HFFc6 (cell line): ENCODE results near the gene RAD1. TPM values are rescaled to one million over a fixed set of nuclear protein-coding genes. Genes with fewer than 3 reads are reported as not detected.
A peak's percentile ranks its signal among the peaks of the same experiment; 100 is the strongest.

Source experiments
- DNase-seq: peaks from one replicate; pipeline ENCODE4 v3.0.0-alpha.2; 2018
- H3K27ac Mint-ChIP-seq: 2 replicates; pipeline ENCODE4 v1.8.0; 2020; ENCODE audit warnings: mild to moderate bottlenecking, mixed read lengths
- H3K27me3 Mint-ChIP-seq: 2 replicates; pipeline ENCODE4 v1.8.0; 2021; ENCODE audit warnings: mild to moderate bottlenecking, moderate library complexity, mixed read lengths; ENCODE audit not compliant: insufficient read depth
- H3K36me3 Mint-ChIP-seq: 2 replicates; pipeline ENCODE4 v1.8.0; 2021; ENCODE audit warnings: low read depth, mixed read lengths
- H3K4me1 Mint-ChIP-seq: 2 replicates; pipeline ENCODE4 v1.8.0; 2020; ENCODE audit warnings: low read depth, mixed read lengths
- H3K4me3 Mint-ChIP-seq: 2 replicates; pipeline ENCODE4 v1.8.0; 2020; ENCODE audit warnings: mild to moderate bottlenecking, moderate library complexity, mixed read lengths
- H3K9me3 Mint-ChIP-seq: 2 replicates; pipeline ENCODE4 v1.8.0; 2020; ENCODE audit warnings: mild to moderate bottlenecking, mixed read lengths
- CTCF ChIP-seq: fragments of 200-600 bp; sonication (generic); IDR thresholded peaks from 2 replicates; pipeline ENCODE4 v1.5.0; 2021; ENCODE audit warnings: antibody characterized with exemption, mild to moderate bottlenecking
- total RNA-seq, 6 experiments: library from RNA; stranded (reverse); fragmentation: NEBNext Ultra II Directional; extraction: Animal tissue kit (Norgen Biotek cat#: 25700); gene quantifications; 2 replicates in 1 of 6; 3 replicates in 5 of 6; pipeline ENCODE4 v1.2.3, GENCODE V29; 2021

Gene RAD1
- total RNA-seq, 6 experiments from 2014 or later, result 32.7 to 39.3 (median 35.0) TPM

DNA sequence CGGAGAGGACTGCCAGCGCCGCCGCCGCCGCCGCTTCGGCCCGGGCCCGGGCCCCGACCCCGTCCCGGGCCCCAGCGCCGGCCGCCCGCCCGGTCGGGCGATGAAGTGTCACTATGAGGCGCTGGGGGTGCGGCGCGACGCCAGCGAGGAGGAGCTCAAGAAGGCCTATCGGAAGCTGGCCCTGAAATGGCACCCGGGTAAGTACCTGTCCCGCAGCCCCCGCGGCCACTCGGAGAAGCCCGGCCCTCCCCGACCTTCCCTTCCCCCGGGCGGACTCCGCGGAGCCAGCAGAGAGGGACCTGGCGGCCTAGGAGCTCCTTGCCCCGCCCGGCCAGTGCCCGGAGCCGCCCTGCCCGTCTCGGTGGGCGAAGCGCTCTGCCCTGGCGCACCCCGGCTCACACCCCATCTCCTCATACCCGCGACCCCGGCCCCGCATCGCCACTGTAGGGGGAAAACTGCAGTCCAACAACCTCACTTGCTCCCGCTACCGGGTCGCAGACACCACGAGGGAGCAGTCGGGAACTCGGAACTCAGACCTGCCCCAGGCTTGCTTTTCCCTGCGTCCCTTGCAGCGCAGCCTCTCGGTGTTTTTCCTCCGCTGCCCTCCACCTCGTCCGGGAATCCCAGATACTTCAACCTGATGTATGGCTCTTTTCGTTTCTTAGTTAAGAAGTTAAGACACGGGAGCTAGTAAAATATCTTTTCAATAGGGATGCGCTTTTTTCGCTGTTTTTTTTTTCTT lies 14.6 kb upstream of the RAD1 start:
- Mint-ChIP-seq H3K9me3 (no peaks in the 10 kb centered on the region), H3K4me3 (peak overlapping the region; percentile 86), H3K4me1 (peaks cover 29% of the 10 kb centered on the region), H3K27me3 (no peaks in the 10 kb centered on the region; the same call in none of the 2 replicates), H3K36me3 (peaks cover 28% of the 10 kb centered on the region), H3K27ac (peak overlapping the region; percentile 74)
- no peak for TF ChIP-seq CTCF
- peak; percentile 76 for DNase-seq

GRCh38 chr5:34929134-34929719 lies 13.9 kb upstream of the RAD1 start, which contains the start of gene DNAJC21:
TSS of gene DNAJC21 (plus strand) at chr5:34929559. CDS start at chr5:34929820, 261 bp downstream.
- peak; percentile 96 for DNase-seq
- Mint-ChIP-seq H3K4me3 (peak within 1 kb of the TSS; percentile 88), H3K27me3 (no peaks in the 10 kb centered on the region; the same call in none of the 2 replicates), H3K4me1 (peaks cover 34% of the 10 kb centered on the region), H3K36me3 (peaks cover 34% of the 10 kb centered on the region), H3K27ac (peak within 1 kb of the TSS; percentile 74), H3K9me3 (no peaks in the 10 kb centered on the region)
- TF ChIP-seq CTCF, result no peak

DNA sequence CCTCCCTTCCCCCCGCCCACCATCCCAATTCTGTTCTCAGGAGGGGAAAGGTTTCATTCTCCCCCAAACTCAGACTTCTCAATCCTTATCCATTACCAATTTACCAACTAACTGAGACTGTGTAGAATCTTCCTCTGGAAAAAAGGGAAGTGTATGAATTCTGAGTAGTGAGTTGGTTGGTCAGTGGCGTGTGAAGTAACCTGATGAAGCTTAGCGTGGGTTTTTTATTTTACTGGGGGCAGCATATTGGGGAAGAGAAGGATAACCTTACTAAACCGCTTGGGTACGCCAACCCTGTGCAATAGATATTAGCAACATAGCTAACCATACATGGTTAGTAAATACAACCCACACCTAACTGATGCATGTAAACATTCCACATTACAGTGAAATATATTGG lies 13.0 kb upstream of the RAD1 start:
- H3K36me3 Mint-ChIP-seq, result peaks cover 32% of the 10 kb centered on the region
- TF ChIP-seq CTCF, result no peak
- DNase-seq, result no peak
- no peaks in the 10 kb centered on the region for H3K9me3 Mint-ChIP-seq
- no peak overlapping the region for H3K4me3 Mint-ChIP-seq
- no peaks in the 10 kb centered on the region; the same call in 1 of the 2 replicates for H3K27me3 Mint-ChIP-seq
- peaks cover 39% of the 10 kb centered on the region for H3K4me1 Mint-ChIP-seq
- H3K27ac Mint-ChIP-seq, result no peak overlapping the region

DNA sequence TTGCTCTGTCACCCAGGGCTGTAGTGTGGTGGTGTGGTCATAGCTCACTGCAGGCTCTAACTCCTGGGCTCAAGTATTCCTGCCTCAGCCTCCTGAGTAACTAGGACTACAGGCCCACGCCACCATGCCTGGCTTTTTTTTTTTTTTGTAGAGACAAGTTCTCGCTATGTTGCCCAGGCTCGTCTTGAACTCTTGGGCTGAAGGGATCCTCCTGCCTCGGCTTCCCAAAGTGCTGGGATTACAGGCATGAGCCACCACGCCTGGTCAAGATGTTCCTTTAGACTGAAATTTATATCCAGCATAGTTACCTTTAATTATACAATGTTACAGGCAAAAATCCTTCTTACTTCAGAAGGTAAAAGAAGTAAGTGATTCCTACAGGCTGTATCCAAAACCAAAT lies 12.5 kb upstream of the RAD1 start:
- H3K4me1 Mint-ChIP-seq, result peaks cover 43% of the 10 kb centered on the region
- H3K36me3 Mint-ChIP-seq, result peaks cover 33% of the 10 kb centered on the region
- TF ChIP-seq CTCF, result no peak
- H3K9me3 Mint-ChIP-seq, result no peaks in the 10 kb centered on the region
- no peak overlapping the region for H3K27ac Mint-ChIP-seq
- no peak for DNase-seq
- no peak overlapping the region for H3K4me3 Mint-ChIP-seq
- H3K27me3 Mint-ChIP-seq, result no peaks in the 10 kb centered on the region; the same call in 1 of the 2 replicates

DNA sequence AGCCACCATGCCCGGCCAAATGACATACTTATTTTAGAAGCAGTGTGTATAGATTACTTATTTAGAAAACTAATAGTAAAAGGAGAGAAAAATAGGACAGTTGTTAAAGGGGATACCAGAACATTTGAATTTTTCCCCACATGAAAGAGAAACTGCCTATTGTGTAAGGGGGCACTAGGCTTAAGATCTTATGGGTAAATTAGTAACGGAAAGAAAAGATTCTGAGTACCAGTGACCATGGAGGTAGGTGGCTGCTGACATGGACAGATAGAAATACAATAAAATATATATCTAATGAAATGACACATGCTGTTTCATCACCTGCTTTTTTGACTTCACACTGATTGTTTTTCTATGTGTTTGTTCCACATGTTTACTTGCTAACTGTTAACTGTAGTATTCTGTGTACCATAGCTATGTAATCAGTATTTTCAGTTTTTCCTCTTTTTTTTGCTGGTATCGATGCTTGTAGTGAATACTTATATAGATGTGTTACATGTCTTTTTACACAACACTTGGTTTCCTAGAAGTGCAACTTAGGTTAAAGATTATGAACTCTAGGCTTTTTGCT lies 11.1 kb upstream of the RAD1 start:
- Mint-ChIP-seq H3K27me3 (no peaks in the 10 kb centered on the region; the same call in 1 of the 2 replicates), H3K27ac (no peak overlapping the region), H3K4me1 (peaks cover 45% of the 10 kb centered on the region), H3K36me3 (peaks cover 34% of the 10 kb centered on the region), H3K9me3 (no peaks in the 10 kb centered on the region), H3K4me3 (no peak overlapping the region)
- no peak for TF ChIP-seq CTCF
- no peak for DNase-seq
